ENCODE results near the gene HPCA. TPM values are rescaled to one million over a fixed set of nuclear protein-coding genes. Genes with fewer than 3 reads are reported as not detected.

Gene HPCA
- total and polyA plus RNA-seq, 2 of the 4 experiments (the other 2 are of a cell fraction) = 0.22 TPM; not detected in 1

DNA sequence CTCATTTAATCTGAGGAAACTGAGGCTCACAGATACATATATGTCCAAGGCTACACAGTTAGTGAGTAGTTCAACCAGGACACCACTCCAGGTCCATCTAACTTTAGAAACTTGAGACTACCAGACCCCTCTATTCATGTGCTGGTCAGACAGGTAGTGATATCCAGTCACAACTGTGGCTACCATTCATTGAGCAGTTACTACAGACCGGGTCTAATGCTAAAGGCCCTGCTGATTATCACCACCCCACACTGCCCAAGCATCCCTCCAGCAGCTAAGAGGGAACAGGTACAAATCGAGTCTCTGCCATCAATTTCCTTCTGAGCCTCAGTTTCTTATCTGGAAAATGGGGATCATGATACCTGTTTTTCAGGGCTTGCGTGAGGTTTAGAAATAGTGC, 5.3 kb downstream of the HPCA start:
- H3K23ac ChIP-seq (ENCODE audit: low read depth, low read length) = no peak overlapping the region; the same call in 1 of the 2 replicates
- intact Hi-C loops (cut with micrococcal nuclease) = no loop called here

More for the DNA sequence above, 5.3 kb downstream of the HPCA start:
- in situ Hi-C loops (cut with MboI; ENCODE audit: low sequenced_read_pairs) (no loop called here), dilution Hi-C loops (cut with HindIII; ENCODE audit: low sequenced_read_pairs, unreplicated experiment) (no loop called here)
- Histone ChIP-seq H2AK9ac (replicated peaks; ENCODE audit: low read depth, low read length, poor library complexity) (no peak overlapping the region), H3K56ac (ENCODE audit: extremely low read depth, insufficient read depth, low read length) (no peak overlapping the region), H2BK20ac (ENCODE audit: low read depth, low read length) (no peak overlapping the region), H2AFZ (replicated peaks; ENCODE audit: low read length, poor library complexity) (no peak overlapping the region), H2BK5ac (ENCODE audit: low read depth, low read length, poor library complexity, severe bottlenecking) (no peak overlapping the region), H2AK5ac (ENCODE audit: low read depth, low read length) (no peak overlapping the region), H3K9me1 (ENCODE audit: insufficient read depth, low read length) (peaks cover 4% of the 10 kb centered on the region; the same call in 1 of the 2 replicates), H2BK120ac (ENCODE audit: low read depth, low read length) (no peak overlapping the region), H3K27me3 (ENCODE audit: control insufficient read depth, insufficient read depth, low read length) (peaks cover 45% of the 10 kb centered on the region), H3K36me3 (ENCODE audit: control insufficient read depth, insufficient read depth, low read length) (no peaks in the 10 kb centered on the region; the same call in 1 of the 2 replicates), H3K4me3 (ENCODE audit: insufficient read depth, low read depth, low read length) (no peak overlapping the region), H2BK15ac (ENCODE audit: low read depth, low read length) (no peak overlapping the region), H4K5ac (ENCODE audit: low read depth, low read length) (no peak overlapping the region), H3K9ac (ENCODE audit: low read depth, low read length) (no peak overlapping the region), H3K4me2 (ENCODE audit: low read depth, low read length) (no peak overlapping the region), H3K27ac (ENCODE audit: insufficient read depth, low read length) (no peak overlapping the region), H3K4me1 (ENCODE audit: control insufficient read depth, insufficient read depth, low read length) (no peaks in the 10 kb centered on the region; the same call in 1 of the 2 replicates), H4K8ac (ENCODE audit: low read depth in 2 of 2, low read length in 2 of 2) (no peak overlapping the region), H3K4ac (ENCODE audit: low read depth, low read length) (no peak overlapping the region), H4K91ac (ENCODE audit: insufficient read depth, low read depth, low read length) (no peak overlapping the region), H3K14ac (replicated peaks; ENCODE audit: low read depth, low read length) (no peak overlapping the region), H3K79me1 (ENCODE audit: low read depth in 1 of 2, low read length in 2 of 2) (no peaks in the 10 kb centered on the region), H4K20me1 (ENCODE audit: insufficient read depth, low read length) (peaks cover 3% of the 10 kb centered on the region; the same call in 1 of the 2 replicates), H3K9me3 (ENCODE audit: control insufficient read depth, insufficient read depth, low read length) (peaks cover 2% of the 10 kb centered on the region; the same call in 1 of the 2 replicates), H3K18ac (ENCODE audit: low read depth, low read length) (no peak overlapping the region)
- TF ChIP-seq RCOR1 (IDR thresholded peaks at IDR 0.05; ENCODE audit: insufficient replicate concordance, low read length) = no peak
- TF ChIP-seq NFE2L2 (IDR thresholded peaks at IDR 0.05; ENCODE audit: low read depth, low read length) = no peak
- no peak for TF ChIP-seq CTCF (conservative IDR thresholded peaks at IDR 0.05; ENCODE audit: low read depth, low read length)
- TF ChIP-seq BHLHE40 (IDR thresholded peaks at IDR 0.05; ENCODE audit: low read depth, low read length) = no peak
- TF ChIP-seq POLR2A (IDR thresholded peaks at IDR 0.05; ENCODE audit: low read depth, low read length) = no peak
- TF ChIP-seq CEBPB (IDR thresholded peaks at IDR 0.05; ENCODE audit: low read depth, low read length) = no peak
- TF ChIP-seq RAD21 (IDR thresholded peaks at IDR 0.05; ENCODE audit: low read length) = no peak
- TF ChIP-seq USF2 (IDR thresholded peaks at IDR 0.05; ENCODE audit: low read depth, low read length) = no peak
- no peak for TF ChIP-seq MXI1 (IDR thresholded peaks at IDR 0.05; ENCODE audit: borderline replicate concordance, low read depth, low read length)
- TF ChIP-seq RFX5 (IDR thresholded peaks at IDR 0.05; ENCODE audit: low read depth, low read length) = no peak
- TF ChIP-seq SMC3 (IDR thresholded peaks at IDR 0.05; ENCODE audit: low read depth, low read length) = no peak
- TF ChIP-seq MAFK (IDR thresholded peaks at IDR 0.05; ENCODE audit: low read depth, low read length) = no peak
- ChIA-PET POLR2A (ENCODE audit: unreplicated experiment) (no interaction called here), CTCF (interaction anchor here (1.6 kb wide), 1 partner anchor 15 kb away, joined by 4 read pairs; no protein-coding TSS in a partner anchor)
- no peak for DNase-seq
- BruUV-seq (replicated peaks) = no TSS peak
- ATAC-seq (ENCODE audit: low read depth) = no peak
- WGBS, 2 experiments (ENCODE audit: extremely low coverage in 2 of 2, insufficient read length in 1 of 2) = 57% methylated on average over 1 of the region's 3 CpGs; no CpG with 5 or more reads in 1 of the 2 experiments

Data from IMR-90 (cell line).